DMS114 treated with DMSO at 0.1 percent for 48 hours (cell line): ENCODE data around the gene HP.
"Not testable (repeated sequence)": the region's sequence is repeated elsewhere in the genome, so short reads cannot be mapped to it uniquely, and the experiment has no call there.

ENCODE experiments used
- DNase-seq: peaks from one replicate; lab custom pipeline; 2025; ENCODE audit not compliant: unreplicated experiment; lab: John Stamatoyannopoulos, UW

Gene HP

DNA sequence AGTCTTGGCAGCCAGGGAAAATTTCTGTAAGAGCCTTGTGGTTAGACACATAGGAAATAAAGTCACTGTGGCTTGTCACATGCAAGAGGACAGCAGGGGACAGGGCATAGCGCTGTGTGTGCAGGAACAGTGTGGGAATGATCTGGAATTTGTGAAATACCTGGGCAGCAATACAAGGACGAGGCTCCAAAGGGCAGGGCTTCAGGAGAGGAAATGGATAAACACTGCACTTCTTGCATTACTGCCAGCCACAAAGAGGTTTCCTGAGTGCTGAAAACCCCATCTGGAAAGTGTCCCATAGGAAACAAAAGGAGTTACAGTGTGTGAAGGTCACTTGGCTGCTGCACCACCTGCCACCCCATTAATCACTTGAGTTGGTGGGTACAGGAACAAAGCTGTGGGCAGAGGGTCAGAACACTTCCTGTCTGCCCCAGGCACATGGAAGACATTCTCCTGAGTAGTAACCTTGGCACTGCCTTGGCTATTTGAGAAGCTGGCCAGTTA, 12.1 kb upstream of the HP start:
- DNase-seq: no peak

DNA sequence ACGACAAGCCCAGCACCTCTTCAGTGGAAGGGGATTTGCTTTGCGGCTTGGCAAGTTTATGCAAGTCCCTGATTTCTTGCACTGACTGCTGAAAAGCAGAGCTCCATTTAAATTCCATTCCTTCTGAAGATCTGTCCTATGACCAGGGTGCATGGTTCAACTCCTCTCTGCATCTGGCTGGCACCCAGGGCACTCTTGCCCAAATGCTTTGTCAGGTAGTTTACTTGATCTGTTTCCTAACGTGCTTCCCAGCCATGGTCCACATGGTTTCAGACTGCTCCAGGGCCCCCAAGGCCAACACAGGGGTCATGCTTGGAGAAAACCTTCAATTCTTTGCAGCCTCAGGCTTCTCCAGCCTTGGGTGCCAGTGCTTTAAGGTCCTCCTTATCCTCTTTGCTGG, 11.2 kb upstream of the HP start:
- no peak for DNase-seq

DNA sequence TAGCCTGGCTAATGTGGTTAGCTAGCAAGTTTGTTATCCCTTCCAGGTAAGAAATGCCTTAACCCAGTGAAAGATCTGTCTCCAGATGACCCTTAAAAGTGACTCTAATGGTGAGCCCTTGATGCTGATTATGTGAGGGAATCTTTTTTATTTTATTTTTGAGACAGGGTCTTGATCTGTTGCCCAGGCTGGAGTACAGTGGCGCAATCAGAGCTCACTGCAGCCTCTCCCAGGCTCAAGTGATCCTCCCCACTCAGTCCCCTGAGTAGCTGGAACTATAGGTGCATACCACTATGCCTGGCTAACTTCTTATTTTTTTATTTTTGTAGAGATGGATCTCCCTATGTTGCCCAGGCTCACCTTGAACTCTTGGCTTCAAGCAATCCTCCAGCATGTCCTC, 10.8 kb upstream of the HP start:
- no peak for DNase-seq

DNA sequence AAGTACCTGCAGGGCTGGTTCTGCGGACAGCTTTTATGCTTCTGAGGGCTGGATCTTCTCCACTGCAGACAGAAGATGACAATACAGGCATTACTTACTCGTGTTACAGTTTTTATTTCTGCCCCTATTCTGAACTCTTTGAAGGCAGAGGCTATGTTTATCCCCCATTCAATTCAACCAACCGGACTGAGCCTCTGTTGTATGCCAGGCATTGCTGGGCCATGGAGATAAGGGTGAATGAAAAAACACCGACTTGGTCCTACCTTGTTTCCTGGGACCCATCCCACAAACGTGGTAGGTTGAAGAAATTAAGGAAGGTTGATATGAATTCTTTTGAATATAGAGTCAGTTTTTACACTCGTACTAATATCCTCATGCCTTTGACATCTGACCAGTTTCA, 10.0 kb upstream of the HP start:
- no peak for DNase-seq

DNA sequence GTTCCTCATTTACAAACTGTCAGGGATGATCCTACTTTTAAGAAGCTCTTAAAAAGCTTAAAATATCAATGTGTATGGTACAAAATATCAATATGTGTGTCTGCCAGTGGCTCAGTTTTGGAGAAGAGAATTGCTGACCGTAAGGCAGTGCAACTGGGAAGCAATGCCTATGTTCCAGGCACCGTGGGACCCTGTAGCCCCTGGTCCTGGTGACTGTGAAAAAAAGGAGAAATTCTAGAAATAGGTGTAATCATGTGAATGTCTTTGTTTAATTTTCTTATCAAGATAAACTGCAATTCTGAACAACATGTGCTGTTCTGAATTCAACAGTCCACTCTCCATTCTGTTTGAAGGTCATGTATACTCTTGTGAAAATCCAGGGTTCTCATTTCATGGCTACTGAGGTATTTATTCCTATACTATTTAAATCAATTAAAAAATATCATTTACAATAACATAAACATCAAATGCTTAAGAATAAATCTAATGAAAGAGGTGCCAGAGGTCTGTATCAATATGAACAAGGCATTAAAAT, 9.4 kb upstream of the HP start:
- no peak for DNase-seq

DNA sequence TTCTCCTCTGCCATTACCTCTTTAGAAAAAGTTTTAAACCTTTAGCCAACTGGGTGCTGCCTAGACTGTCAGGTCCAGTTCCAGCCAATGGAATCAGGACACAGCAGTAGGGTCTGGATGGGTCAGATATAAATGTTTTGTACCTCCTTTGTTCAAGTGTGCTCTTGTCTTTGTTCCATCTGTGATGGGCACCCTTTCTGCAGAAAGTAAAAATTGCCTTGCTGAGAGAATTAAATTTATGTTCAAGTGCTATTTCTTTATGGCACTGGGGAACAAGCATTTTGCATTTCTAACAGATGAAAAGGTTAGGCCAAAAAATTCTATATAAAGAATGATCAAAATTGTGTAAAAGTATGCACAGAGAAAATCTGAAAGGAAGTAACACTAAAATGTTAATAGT, 5.2 kb upstream of the HP start:
- no peak for DNase-seq

DNA sequence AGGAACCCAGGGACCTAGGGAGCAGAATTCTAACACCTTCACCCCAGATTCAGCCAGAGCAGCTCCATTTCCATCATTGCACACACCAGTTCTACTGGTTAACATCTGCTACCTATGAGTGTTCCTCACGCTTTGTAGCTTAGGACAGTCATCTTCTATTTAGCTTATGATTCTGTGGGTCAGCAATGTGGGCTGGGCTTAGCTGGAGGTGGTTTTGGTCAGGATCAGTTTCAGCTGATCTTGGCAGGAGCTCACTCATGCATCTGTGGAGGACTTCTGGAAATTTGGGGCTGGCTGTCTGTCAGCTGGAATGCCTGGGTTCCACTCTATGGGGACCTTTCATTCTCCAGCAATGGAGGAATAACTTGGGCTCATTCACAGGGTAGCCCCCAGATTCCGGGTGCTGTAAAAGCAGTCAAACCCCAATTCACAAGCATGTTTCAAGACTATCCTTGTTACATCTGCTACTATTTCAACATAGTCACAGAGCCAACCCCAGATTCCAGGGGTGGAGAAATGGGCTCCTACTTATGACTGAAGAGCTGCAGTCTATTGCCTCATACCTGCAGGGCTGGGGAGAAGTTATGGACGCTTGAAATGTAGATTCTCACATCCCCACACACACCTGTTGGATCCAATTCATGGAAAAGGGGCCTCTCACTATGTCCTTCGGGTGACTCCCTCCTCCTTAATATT, 3.4 kb upstream of the HP start:
- DNase-seq: no peak

DNA sequence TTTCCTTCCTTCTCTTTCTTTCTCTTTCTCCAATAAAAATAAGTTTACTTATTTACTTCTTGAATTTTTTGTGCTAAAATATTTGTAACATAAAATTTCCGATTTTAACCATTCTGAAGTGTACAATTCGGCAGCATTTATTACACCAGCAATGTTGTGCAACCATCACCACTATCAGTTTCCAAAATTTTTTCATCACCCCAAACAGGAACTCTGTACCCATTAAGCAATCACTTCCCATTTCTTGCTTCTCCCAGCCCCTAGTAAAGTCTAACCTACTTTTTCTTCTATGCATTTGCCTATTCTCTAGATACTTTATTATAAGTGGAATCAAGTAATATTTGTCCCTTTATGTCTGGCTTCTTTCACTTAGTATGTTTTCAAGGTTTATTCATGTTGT, 2.5 kb upstream of the HP start:
- DNase-seq: no peak

DNA sequence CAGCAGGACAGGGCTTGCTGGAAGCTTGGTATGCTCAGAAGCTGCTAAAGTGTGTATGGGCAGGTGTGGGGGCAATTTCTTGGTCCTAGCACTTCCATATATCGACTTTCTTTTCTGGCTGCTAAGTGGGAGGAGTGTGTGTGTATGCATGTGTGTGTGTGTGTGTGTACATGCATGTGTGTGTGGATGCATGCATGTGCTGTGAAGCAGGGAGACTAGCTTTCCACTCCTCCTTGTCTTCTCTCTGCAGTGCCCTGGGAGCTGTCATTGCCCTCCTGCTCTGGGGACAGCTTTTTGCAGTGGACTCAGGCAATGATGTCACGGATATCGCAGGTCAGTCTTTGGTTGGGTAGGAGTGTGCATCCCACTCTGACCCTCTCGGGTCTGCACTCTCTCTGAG, 1.6 kb downstream of the HP start:
- DNase-seq: no peak

DNA sequence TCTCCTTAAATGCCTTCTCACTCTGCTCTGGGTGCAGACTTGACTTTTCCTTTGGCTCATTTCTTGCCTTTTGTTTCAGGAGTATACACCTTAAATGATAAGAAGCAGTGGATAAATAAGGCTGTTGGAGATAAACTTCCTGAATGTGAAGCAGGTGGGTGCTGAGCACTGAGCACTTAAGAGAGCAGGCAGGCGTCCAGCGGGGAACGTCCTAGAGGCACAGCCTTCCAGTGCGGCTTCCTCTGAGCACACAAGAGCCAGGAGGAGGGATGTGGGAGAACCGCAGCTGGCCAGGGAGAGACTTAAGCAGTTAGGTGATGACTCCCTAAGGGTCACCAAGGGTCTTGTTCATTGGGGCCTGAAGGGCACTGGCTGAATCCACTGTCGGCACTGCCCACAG, 3.0 kb downstream of the HP start:
- DNase-seq: not testable (repeated sequence)

DNA sequence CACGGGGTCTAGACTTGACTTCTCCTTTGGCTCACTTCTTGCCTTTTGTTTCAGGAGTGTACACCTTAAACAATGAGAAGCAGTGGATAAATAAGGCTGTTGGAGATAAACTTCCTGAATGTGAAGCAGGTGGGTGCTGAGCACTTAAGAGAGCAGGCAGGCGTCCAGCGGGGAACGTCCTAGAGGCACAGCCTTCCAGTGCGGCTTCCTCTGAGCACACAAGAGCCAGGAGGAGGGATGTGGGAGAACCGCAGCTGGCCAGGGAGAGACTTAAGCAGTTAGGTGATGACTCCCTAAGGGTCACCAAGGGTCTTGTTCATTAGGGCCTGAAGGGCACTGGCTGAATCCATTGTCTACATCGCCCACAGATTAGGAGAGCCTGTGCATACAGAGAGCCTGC, 4.8 kb downstream of the HP start:
- not testable (repeated sequence) for DNase-seq

DNA sequence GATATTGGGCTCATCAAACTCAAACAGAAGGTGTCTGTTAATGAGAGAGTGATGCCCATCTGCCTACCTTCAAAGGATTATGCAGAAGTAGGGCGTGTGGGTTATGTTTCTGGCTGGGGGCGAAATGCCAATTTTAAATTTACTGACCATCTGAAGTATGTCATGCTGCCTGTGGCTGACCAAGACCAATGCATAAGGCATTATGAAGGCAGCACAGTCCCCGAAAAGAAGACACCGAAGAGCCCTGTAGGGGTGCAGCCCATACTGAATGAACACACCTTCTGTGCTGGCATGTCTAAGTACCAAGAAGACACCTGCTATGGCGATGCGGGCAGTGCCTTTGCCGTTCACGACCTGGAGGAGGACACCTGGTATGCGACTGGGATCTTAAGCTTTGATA, 6.1 kb downstream of the HP start:
- DNase-seq: no peak

DNA sequence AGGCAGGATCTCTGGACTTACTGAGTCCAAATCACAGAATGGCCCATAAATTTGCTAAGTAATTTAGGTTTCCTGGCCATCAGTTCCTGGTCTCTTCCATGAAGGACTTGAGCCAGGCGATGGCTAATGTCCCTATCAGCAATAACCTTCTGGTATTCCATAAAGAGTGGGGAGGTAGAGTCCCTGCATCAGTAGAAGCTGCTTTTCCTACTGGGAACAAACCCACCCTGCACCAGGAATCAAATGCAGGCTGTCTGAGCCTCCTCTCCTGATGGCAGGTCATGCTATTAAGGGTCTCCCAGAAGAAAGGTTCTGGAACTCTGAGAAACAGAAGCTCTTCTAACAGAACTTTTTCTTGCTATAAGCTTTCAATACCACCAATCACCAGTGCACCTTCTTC, 7.3 kb downstream of the HP start:
- DNase-seq: no peak

DNA sequence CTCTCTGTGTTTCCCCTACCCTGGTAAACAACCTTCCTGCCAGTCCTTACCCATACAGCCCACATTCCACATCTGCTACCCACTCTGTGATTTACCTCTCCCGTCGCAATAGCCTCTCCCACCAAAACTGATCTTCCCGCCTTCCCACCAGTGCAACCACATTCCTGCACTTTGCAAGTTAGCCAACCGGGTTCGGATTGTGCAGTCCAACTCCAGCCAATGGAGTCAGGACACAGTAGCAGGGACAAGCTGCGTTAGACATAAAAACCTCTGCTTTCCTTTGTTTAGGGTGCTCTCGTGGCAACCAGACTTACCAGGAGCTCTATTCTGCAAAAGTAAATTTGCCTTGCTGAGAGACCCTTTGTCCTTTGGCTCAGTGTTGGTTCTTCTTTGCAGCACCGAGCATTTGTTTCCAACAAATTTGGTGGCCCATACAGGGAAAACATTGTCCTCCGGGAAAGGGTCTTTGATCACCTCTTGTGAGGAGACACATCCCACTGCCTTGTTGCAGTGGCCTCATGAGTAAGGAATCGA, 10.1 kb downstream of the HP start:
- DNase-seq: no peak

DNA sequence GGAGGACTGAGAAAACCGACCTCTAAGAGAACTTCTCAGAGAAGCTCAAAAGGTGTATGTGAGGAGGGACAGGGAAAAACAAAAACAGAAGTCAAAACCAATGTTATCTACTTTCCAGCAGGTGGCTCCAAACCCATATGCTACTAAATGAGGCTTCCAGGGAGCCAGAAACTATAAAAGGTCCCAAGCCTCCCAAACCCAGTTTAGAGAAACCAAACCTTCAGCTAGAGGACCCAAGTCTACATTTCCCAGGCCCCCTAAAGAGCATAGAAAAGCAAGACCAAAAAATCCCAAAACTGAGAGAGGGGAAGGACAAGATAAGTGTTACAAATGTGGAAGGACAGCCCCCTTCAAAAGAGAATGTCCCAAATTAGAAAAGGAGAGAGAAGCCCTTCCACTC, 12.4 kb downstream of the HP start:
- peak; percentile 72 for DNase-seq

DNA sequence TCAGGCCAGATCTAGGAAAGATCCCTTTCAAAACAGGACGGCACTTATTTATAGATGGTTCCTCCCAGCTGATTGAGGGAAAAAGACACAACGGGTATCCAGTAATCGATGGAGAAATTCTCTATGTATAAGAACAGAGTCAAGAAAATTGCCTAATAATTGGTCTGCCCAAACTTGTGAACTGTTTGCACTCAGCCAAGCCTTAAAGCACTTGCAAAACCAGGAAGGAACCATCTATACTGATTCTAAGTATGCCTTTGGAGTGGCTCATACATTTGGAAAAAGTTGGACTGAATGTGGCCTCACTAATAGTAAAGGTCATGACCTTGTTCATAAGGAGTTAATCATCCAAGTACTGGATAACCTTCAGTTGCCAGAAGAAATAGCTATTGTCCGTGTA, 14.6 kb downstream of the HP start:
- no peak for DNase-seq

DNA sequence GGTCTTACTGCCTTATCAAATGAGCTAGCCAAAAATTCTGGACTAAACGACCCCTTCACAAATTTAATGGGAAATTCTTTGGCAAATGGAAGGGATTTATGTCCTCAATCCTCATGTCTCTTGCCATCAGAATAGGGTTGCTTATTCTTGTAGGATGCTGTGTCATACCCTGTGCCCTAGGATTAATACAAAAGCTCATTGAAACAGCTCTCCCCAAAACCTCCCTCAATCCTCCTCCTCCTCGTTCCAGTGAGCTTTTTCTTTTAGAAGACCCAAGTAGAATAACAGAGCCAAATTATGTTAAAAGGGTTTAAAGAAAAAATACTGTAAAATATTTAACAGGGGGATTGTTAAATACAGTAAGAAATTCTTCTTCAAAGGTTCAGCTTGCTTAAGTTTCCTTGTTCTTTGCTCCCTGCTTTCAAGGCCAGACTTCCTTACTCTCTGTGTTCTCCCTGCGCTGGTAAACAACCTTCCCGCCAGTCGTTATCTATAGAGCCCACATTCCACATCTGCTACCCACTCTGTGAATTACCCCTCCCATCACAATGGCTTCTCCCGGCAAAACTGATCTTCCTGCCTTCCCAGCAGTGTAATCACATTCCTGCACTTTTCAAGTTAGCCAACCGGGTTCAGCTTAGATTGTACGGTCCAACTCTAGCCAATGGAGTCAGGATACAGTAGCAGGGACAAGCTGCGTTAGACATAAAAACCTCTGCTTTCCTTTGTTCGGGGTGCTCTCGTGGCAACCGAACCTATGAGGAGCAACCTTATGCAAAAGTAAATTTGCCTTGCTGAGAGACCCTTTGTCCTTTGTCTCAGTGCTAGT, 18.4 kb downstream of the HP start:
- DNase-seq: no peak

DNA sequence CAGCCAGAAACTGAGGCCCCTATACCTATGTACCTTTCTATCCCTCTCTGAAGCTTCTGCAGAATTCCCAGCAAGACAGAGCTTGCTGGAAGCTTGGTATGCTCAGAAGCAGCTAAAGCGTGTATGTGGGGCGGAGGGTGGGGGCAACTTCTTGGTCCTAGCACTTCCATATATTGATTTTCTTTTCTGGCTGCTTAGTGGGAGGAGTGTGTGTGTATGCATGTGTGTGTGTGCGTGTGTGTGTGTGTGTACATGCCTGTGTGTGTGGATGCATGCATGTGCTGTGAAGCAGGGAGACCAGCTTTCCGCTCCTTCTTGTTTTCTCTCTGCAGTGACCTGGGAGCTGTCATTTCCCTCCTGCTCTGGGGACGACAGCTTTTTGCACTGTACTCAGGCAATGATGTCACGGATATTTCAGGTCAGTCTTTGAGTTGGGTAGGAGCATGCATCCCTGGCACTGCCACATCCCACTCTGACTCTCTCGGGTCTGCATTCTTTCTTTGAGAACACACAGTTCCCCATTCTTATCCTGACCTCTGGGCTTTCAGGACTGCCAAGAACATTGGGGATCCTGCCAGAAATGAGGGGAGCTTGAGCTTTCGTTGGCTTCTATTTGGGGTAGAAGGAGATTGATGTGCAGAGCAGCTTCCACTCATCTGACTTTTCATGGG, 19.4 kb downstream of the HP start:
- no peak for DNase-seq

DNA sequence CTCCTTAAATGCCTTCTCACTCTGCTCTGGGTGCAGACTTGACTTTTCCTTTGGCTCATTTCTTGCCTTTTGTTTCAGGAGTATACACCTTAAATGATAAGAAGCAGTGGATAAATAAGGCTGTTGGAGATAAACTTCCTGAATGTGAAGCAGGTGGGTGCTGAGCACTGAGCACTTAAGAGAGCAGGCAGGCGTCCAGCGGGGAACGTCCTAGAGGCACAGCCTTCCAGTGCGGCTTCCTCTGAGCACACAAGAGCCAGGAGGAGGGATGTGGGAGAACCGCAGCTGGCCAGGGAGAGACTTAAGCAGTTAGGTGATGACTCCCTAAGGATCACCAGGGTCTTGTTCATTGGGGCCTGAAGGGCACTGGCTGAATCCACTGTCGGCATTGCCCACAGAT, 20.8 kb downstream of the HP start:
- not testable (repeated sequence) for DNase-seq

DNA sequence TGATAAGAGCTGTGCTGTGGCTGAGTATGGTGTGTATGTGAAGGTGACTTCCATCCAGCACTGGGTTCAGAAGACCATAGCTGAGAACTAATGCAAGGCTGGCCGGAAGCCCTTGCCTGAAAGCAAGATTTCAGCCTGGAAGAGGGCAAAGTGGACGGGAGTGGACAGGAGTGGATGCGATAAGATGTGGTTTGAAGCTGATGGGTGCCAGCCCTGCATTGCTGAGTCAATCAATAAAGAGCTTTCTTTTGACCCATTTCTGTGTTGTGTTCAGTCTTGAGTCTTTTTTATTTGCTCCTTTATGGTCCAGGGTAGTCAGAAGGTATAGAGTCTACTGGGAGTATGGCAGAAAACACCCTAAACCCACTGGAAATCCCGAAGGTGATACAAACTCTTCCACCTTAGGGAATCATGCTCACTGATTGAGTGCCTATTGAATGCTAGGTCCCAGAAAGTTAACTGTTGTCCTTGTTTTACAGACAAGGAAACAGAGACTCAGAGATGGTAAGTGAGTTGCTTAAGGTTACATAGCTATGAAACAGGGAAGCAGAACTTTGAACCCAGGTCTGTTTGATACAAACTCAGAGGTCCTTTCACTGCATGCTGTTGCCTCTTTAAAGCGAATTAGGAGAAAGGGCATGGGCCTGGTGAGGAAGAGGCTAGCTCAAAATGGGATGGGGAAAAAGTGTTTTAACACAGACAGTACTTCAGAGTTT, 22.8 kb downstream of the HP start:
- DNase-seq: not testable (repeated sequence)
